K562 (cell line): Measurements from ENCODE around the gene ACTN4. TPM values are rescaled to one million over a fixed set of nuclear protein-coding genes. Genes with fewer than 3 reads are reported as not detected.

ENCODE experiments used
- ARHGAP35 ChIP-seq: fragments of 450-650 bp; IDR thresholded peaks from 2 replicates; pipeline ENCODE4 v1.6.1; 2018; ENCODE audit not compliant: partially characterized antibody
- ARNT ChIP-seq, 2 experiments: fragments of 450-650 bp; IDR thresholded peaks; 2 replicates each; pipeline ENCODE4 v1.6.1; 2016; ENCODE audit warnings: mild to moderate bottlenecking in 1 of 2
- BCOR ChIP-seq: fragments of 450-650 bp; IDR thresholded peaks from 2 replicates; pipeline ENCODE4 v1.6.1; 2016
- BRD9 ChIP-seq: fragments of 450-650 bp; IDR thresholded peaks from 2 replicates; pipeline ENCODE4 v1.6.1; 2018; ENCODE audit warnings: low read depth; ENCODE audit not compliant: partially characterized antibody
- CC2D1A ChIP-seq: fragments of 450-650 bp; IDR thresholded peaks from 2 replicates; pipeline ENCODE4 v1.6.1; 2017; ENCODE audit warnings: mild to moderate bottlenecking
- CREM ChIP-seq: IDR thresholded peaks from 2 replicates; pipeline ENCODE4 v1.6.1; 2014; ENCODE audit warnings: antibody characterized with exemption, low read depth
- CXXC5 ChIP-seq: fragments of 250-450 bp; sonication (Bioruptor Pico); IDR thresholded peaks from 2 replicates; pipeline ENCODE4 v1.8.0; 2022; ENCODE audit warnings: inconsistent platforms, mild to moderate bottlenecking, moderate library complexity
- FOXJ3 ChIP-seq: sonication (generic); formaldehyde crosslinking; IDR thresholded peaks from 2 replicates; pipeline ENCODE4 v1.4.0; 2020; ENCODE audit warnings: mild to moderate bottlenecking, missing genetic modification reagents
- HDAC1 ChIP-seq, 2 experiments: fragments of 450-650 bp; IDR thresholded peaks; 2 replicates each; pipeline ENCODE4 v1.6.1; 2016 to 2017; ENCODE audit warnings: inconsistent platforms in 1 of 2, mild to moderate bottlenecking in 1 of 2, moderate library complexity in 1 of 2
- HDAC2 ChIP-seq: fragments of 450-650 bp; IDR thresholded peaks from 2 replicates; pipeline ENCODE4 v1.6.1; 2016; ENCODE audit warnings: mild to moderate bottlenecking
- HNRNPUL1 ChIP-seq: fragments of 200-400 bp; formaldehyde crosslinking; IDR thresholded peaks from 2 replicates; pipeline ENCODE4 v1.6.1; 2017; ENCODE audit warnings: low read length
- JUNB ChIP-seq: fragments of 450-650 bp; formaldehyde crosslinking; conservative IDR thresholded peaks from 2 replicates; pipeline ENCODE4 v1.4.0; 2020; ENCODE audit warnings: mild to moderate bottlenecking
- MTA3 ChIP-seq: fragments of 450-650 bp; formaldehyde crosslinking; IDR thresholded peaks from 2 replicates; pipeline ENCODE4 v1.6.1; 2017; ENCODE audit warnings: mild to moderate bottlenecking, borderline replicate concordance
- NBN ChIP-seq: fragments of 450-650 bp; IDR thresholded peaks from 2 replicates; pipeline ENCODE4 v1.6.1; 2016; ENCODE audit warnings: low read depth, mild to moderate bottlenecking
- NFRKB ChIP-seq: fragments of 450-650 bp; IDR thresholded peaks from 2 replicates; pipeline ENCODE4 v1.6.1; 2016; ENCODE audit warnings: low read depth
- RBM14 ChIP-seq: fragments of 200-400 bp; formaldehyde crosslinking; IDR thresholded peaks from 2 replicates; pipeline ENCODE4 v1.6.1; 2018; ENCODE audit warnings: low read depth, mild to moderate bottlenecking, low read length, moderate library complexity, borderline replicate concordance; ENCODE audit not compliant: insufficient read depth
- TRIM24 ChIP-seq, 2 experiments: fragments of 450-650 bp; IDR thresholded peaks; 2 replicates each; pipeline ENCODE4 v1.6.1; 2016
- YY1 ChIP-seq, 3 experiments: IDR thresholded peaks; 2 replicates each; pipeline ENCODE4 v1.6.1; 2011; ENCODE audit warnings: low read length in 2 of 3, mild to moderate bottlenecking in 2 of 3, moderate library complexity in 2 of 3, borderline replicate concordance in 1 of 3, control low read depth in 1 of 3, low read depth in 1 of 3; ENCODE audit not compliant: insufficient read depth in 3 of 3, insufficient replicate concordance in 2 of 3, control insufficient read depth in 1 of 3, insufficient read length in 1 of 3; ENCODE audit errors: extremely low read depth in 1 of 3
- ZNF263 ChIP-seq: sonication (generic); formaldehyde crosslinking; IDR thresholded peaks from 2 replicates; pipeline ENCODE4 v1.8.0; 2022; ENCODE audit warnings: mild to moderate bottlenecking, missing genetic modification reagents, borderline replicate concordance
- ZNF311 ChIP-seq: fragments of 250-450 bp; sonication (Bioruptor Pico); IDR thresholded peaks from 2 replicates; pipeline ENCODE4 v1.4.0; 2020; ENCODE audit warnings: mild to moderate bottlenecking, moderate library complexity
- ZNF780A ChIP-seq: fragments of 250-450 bp; sonication (Bioruptor Pico); IDR thresholded peaks from 2 replicates; pipeline ENCODE4 v1.5.0; 2021; ENCODE audit warnings: mild to moderate bottlenecking
- polyA plus RNA-seq, 8 experiments: library from polyadenylated mRNA; depleted of rRNA in 4 of 8; stranded (reverse) in 5 of 8; unstranded in 3 of 8; fragments of >200 nt; fragmentation: Nextera tagmentation in 2 of 8; fragmentation: Illumina TruSeq in 1 of 8; extraction: Ambion mirVana in 2 of 8; extraction: Trizol in 1 of 8; gene quantifications; 2 replicates each; pipeline versions ENCODE4 v1.2.1 to v1.2.3, GENCODE V29; 2011 to 2014; ENCODE audit warnings: inconsistent platforms in 1 of 8, missing spikeins in 1 of 8
- total RNA-seq, 7 experiments: library from RNA; depleted of rRNA in 6 of 7; stranded (reverse); fragments of >200 nt in 6 of 7; fragmentation: Illumina TruSeq in 2 of 7; extraction: Trizol in 2 of 7; gene quantifications; 2 replicates each; pipeline versions ENCODE4 v1.2.1 to v1.2.3, GENCODE V29; 2011 to 2021; ENCODE audit warnings: low replicate concordance in 1 of 7
- TF ChIP-seq, protein P1 (sequence below): sonication (generic); formaldehyde crosslinking; IDR thresholded peaks from 2 replicates; pipeline ENCODE4 v1.8.1; 2023; ENCODE audit warnings: mild to moderate bottlenecking, missing genetic modification reagents
- TF ChIP-seq, protein P2 (sequence below): fragments of 450-650 bp; formaldehyde crosslinking; IDR thresholded peaks from 2 replicates; pipeline ENCODE4 v1.4.0; 2020; ENCODE audit warnings: mild to moderate bottlenecking, moderate library complexity
- TF ChIP-seq, protein P3 (sequence below), 2 experiments: fragments of 450-650 bp; IDR thresholded peaks; 2 replicates each; pipeline ENCODE4 v1.6.1; 2016

Gene ACTN4
- total and polyA plus RNA-seq, 9 of the 15 experiments (the other 6 are each of a cell fraction or from before 2014, with no cell fraction given), result 3.1 to 385 (median 125) TPM

DNA sequence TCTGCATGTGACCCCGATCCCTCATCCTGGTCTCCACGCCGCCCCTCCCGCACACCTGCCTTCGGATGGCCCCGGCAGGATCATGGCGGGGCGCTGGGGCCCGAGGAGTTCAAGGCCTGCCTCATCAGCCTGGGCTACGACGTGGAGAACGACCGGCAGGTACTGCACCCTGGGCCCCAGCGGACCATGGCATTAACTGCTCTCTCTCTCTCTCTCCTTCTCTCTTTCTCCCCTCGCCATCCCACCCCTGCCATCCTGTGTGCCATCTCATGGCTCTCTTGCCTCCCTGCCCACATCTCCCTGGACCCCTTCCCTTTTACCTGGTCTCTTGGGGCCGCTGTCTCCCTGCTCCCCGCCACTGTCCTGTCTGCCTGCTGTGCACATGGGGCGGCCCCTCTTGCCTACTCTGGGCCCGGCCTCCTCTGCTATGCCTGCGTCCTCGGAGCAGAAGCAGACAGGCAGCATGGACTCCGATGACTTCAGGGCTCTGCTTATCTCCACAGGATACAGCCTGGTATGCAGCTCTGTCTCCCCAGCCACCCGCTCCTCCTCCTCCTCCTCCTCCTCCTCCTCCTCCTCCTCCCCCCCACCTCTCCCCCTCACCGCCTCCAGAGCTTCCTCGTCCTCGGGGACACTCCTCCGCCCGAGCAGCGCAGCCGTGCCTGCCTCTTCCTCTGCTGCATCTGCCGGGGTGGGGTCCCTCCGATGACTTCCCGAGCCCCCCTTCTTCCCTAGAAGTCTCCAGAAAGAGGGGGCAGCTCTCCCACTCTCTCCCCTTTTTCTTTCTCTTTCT lies 80.6 kb downstream of the ACTN4 start (continued):
- peak; percentile 100 for TF ChIP-seq ZNF263 (CRISPR knock-in tag)
- peak in 2 of 3 experiments; percentile 12 to 66 for TF ChIP-seq YY1 (IDR thresholded peaks at IDR 0.05; ENCODE audit: borderline replicate concordance in 1 of 3, control insufficient read depth in 1 of 3, extremely low read depth in 1 of 3, insufficient read depth in 3 of 3, insufficient read length in 1 of 3, insufficient replicate concordance in 2 of 3, low read depth in 1 of 3, low read length in 2 of 3)
- TF ChIP-seq, protein P1, sequence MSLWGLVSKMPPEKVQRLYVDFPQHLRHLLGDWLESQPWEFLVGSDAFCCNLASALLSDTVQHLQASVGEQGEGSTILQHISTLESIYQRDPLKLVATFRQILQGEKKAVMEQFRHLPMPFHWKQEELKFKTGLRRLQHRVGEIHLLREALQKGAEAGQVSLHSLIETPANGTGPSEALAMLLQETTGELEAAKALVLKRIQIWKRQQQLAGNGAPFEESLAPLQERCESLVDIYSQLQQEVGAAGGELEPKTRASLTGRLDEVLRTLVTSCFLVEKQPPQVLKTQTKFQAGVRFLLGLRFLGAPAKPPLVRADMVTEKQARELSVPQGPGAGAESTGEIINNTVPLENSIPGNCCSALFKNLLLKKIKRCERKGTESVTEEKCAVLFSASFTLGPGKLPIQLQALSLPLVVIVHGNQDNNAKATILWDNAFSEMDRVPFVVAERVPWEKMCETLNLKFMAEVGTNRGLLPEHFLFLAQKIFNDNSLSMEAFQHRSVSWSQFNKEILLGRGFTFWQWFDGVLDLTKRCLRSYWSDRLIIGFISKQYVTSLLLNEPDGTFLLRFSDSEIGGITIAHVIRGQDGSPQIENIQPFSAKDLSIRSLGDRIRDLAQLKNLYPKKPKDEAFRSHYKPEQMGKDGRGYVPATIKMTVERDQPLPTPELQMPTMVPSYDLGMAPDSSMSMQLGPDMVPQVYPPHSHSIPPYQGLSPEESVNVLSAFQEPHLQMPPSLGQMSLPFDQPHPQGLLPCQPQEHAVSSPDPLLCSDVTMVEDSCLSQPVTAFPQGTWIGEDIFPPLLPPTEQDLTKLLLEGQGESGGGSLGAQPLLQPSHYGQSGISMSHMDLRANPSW (CRISPR knock-in tag), result no peak
- TF ChIP-seq BCOR, result peak; percentile 93
- TF ChIP-seq FOXJ3 (CRISPR knock-in tag), result no peak
- TF ChIP-seq TRIM24 (IDR thresholded peaks at IDR 0.05), result 0 out of 4 replicates have a peak, but pooled peaks of 1 of the 2 experiments have one; percentile 18
- TF ChIP-seq CXXC5 (CRISPR knock-in tag), result peak; percentile 40; the same call in 1 of the 2 replicates
- TF ChIP-seq CC2D1A, result no peak; the same call in 1 of the 2 replicates
- TF ChIP-seq, protein P2, sequence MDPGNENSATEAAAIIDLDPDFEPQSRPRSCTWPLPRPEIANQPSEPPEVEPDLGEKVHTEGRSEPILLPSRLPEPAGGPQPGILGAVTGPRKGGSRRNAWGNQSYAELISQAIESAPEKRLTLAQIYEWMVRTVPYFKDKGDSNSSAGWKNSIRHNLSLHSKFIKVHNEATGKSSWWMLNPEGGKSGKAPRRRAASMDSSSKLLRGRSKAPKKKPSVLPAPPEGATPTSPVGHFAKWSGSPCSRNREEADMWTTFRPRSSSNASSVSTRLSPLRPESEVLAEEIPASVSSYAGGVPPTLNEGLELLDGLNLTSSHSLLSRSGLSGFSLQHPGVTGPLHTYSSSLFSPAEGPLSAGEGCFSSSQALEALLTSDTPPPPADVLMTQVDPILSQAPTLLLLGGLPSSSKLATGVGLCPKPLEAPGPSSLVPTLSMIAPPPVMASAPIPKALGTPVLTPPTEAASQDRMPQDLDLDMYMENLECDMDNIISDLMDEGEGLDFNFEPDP (CRISPR knock-in tag), result no peak
- TF ChIP-seq NBN, result peak; percentile 40; the same call in 1 of the 2 replicates
- TF ChIP-seq ZNF780A (CRISPR knock-in tag), result no peak
- no peak for TF ChIP-seq NFRKB
- peak; percentile 50 for TF ChIP-seq ARHGAP35
- no peak for TF ChIP-seq ARNT (IDR thresholded peaks at IDR 0.05)
- TF ChIP-seq, protein P3, sequence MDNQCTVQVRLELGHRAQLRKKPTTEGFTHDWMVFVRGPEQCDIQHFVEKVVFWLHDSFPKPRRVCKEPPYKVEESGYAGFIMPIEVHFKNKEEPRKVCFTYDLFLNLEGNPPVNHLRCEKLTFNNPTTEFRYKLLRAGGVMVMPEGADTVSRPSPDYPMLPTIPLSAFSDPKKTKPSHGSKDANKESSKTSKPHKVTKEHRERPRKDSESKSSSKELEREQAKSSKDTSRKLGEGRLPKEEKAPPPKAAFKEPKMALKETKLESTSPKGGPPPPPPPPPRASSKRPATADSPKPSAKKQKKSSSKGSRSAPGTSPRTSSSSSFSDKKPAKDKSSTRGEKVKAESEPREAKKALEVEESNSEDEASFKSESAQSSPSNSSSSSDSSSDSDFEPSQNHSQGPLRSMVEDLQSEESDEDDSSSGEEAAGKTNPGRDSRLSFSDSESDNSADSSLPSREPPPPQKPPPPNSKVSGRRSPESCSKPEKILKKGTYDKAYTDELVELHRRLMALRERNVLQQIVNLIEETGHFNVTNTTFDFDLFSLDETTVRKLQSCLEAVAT (IDR thresholded peaks at IDR 0.05), result 0 out of 4 replicates have a peak, but pooled peaks of 1 of the 2 experiments have one; percentile 16
- TF ChIP-seq CREM, result peak; percentile 27; the same call in 1 of the 2 replicates
- peak; percentile 73 for TF ChIP-seq BRD9
- 0 out of 2 replicates have a peak, but pooled peaks have one; percentile 23 for TF ChIP-seq MTA3
- 0 out of 2 replicates have a peak, but pooled peaks have one; percentile 45 for TF ChIP-seq HDAC2
- no peak for TF ChIP-seq ZNF311
- TF ChIP-seq HDAC1 (IDR thresholded peaks at IDR 0.05), result peak in 1 of 2 experiments; percentile 68; a peak in 2 of 4 replicates
- no peak for TF ChIP-seq JUNB (CRISPR knock-in tag)
- no peak for TF ChIP-seq HNRNPUL1
- TF ChIP-seq RBM14, result no peak
